ENCODE measurements around the gene RPL22. TPM values are rescaled to one million over a fixed set of nuclear protein-coding genes. Genes with fewer than 3 reads are reported as not detected.
A peak's percentile ranks its signal among the peaks of the same experiment; 100 is the strongest.
"Not testable (repeated sequence)": the region's sequence is repeated elsewhere in the genome, so short reads cannot be mapped to it uniquely, and the experiment has no call there.

Gene RPL22
- total RNA-seq, 1 donor from 2014 or later, result 414 TPM

DNA sequence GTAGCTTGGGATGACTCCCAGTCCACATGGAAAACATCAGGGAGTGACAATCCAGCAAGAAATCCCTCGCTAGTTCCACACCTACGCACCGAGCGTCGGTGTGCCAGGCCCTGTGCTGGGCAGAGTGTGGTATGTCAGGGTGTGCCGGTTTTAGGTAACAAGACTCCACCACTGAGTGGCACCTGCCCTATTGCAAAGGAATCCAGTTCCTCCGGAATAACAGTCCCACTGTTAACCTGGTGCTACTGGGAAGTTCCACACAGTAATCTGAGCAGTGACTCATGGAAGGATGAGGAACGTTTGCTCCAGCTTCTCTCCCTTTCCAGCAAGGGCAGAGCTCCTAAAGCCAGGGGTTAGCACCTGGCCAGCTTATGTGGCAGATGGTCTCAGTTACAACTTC is 20.8 kb upstream of the RPL22 start:
- Mint-ChIP-seq H3K36me3 (ENCODE audit: insufficient read depth) (peaks cover 23% of the 10 kb centered on the region), H3K4me1 (ENCODE audit: low read depth) (peaks cover 6% of the 10 kb centered on the region), H3K9me3 (ENCODE audit: low read depth) (no peaks in the 10 kb centered on the region), H3K27ac (no peak overlapping the region), H3K4me3 (ENCODE audit: low read depth) (no peak overlapping the region), H3K27me3 (no peaks in the 10 kb centered on the region)
- TF ChIP-seq, protein P1, sequence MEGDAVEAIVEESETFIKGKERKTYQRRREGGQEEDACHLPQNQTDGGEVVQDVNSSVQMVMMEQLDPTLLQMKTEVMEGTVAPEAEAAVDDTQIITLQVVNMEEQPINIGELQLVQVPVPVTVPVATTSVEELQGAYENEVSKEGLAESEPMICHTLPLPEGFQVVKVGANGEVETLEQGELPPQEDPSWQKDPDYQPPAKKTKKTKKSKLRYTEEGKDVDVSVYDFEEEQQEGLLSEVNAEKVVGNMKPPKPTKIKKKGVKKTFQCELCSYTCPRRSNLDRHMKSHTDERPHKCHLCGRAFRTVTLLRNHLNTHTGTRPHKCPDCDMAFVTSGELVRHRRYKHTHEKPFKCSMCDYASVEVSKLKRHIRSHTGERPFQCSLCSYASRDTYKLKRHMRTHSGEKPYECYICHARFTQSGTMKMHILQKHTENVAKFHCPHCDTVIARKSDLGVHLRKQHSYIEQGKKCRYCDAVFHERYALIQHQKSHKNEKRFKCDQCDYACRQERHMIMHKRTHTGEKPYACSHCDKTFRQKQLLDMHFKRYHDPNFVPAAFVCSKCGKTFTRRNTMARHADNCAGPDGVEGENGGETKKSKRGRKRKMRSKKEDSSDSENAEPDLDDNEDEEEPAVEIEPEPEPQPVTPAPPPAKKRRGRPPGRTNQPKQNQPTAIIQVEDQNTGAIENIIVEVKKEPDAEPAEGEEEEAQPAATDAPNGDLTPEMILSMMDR (IDR thresholded peaks at IDR 0.05; ENCODE audit: unreplicated experiment), result no peak
- no peak for DNase-seq (ENCODE audit: low spot score, unreplicated experiment)

GRCh38 chr1:6219641-6220040 is 20.2 kb upstream of the RPL22 start:
- H3K4me3 Mint-ChIP-seq (ENCODE audit: low read depth); H3K4me1 Mint-ChIP-seq (ENCODE audit: low read depth); H3K27ac Mint-ChIP-seq; H3K9me3 Mint-ChIP-seq (ENCODE audit: low read depth); DNase-seq (ENCODE audit: low spot score, unreplicated experiment); H3K27me3 Mint-ChIP-seq: not testable (repeated sequence)
- peaks cover 22% of the 10 kb centered on the region for H3K36me3 Mint-ChIP-seq (ENCODE audit: insufficient read depth)

DNA sequence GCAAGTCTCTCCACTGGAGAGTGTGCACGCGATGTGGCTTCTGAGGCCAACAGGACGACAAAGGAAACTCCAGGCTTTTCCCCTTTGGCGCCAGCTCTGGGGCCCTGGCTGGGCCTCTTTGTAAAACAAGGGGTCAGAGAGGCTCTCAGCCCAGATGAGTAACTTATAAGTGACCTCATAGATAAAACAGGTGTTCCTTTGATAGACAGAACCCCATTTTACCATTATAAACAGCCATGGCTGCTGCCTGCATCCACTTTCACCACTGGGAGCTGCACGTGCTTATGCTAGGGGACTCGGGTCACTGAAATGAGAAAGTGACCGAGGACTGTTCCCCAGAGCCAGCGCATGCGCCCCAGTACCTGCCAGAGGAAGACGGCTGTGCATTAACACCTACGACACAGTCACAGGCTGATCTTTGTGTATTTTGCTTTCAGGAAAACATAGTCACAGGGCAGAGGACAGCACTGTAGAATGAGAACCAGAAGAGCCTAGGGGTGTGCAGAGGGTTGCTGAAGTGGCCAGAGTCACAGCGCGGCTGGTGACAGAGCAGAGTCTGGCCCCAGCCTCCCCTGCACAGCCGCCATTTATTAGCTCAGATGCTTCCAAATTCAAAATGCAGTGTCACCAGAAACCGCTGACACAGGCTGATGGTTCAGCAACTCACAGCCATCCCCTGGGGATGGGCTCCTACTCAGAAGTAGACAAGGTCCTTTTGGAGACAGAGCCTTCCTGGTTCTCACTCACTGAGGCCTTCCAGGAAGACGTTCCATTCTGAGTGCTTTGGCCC is 19.2 kb upstream of the RPL22 start:
- Mint-ChIP-seq H3K4me1 (ENCODE audit: low read depth) (peaks cover 6% of the 10 kb centered on the region), H3K36me3 (ENCODE audit: insufficient read depth) (peaks cover 16% of the 10 kb centered on the region), H3K27me3 (no peaks in the 10 kb centered on the region), H3K9me3 (ENCODE audit: low read depth) (no peaks in the 10 kb centered on the region), H3K4me3 (ENCODE audit: low read depth) (no peak overlapping the region), H3K27ac (peak overlapping the region; percentile 80)
- TF ChIP-seq, protein P1 (IDR thresholded peaks at IDR 0.05; ENCODE audit: unreplicated experiment), result no peak
- DNase-seq (ENCODE audit: low spot score, unreplicated experiment), result no peak

- no peak for DNase-seq (ENCODE audit: low spot score, unreplicated experiment)
- H3K4me1 Mint-ChIP-seq (ENCODE audit: low read depth), result no peaks in the 10 kb centered on the region
- peaks cover 3% of the 10 kb centered on the region for H3K27me3 Mint-ChIP-seq
- no peaks in the 10 kb centered on the region for H3K9me3 Mint-ChIP-seq (ENCODE audit: low read depth)
- H3K27ac Mint-ChIP-seq, result no peak overlapping the region
- TF ChIP-seq, protein P1 (IDR thresholded peaks at IDR 0.05; ENCODE audit: unreplicated experiment), result no peak
- H3K36me3 Mint-ChIP-seq (ENCODE audit: insufficient read depth), result peaks cover 12% of the 10 kb centered on the region
- H3K4me3 Mint-ChIP-seq (ENCODE audit: low read depth), result no peak overlapping the region
These were observed 13.0 kb upstream of the RPL22 start for GRCh38 chr1:6212193-6212959.

DNA sequence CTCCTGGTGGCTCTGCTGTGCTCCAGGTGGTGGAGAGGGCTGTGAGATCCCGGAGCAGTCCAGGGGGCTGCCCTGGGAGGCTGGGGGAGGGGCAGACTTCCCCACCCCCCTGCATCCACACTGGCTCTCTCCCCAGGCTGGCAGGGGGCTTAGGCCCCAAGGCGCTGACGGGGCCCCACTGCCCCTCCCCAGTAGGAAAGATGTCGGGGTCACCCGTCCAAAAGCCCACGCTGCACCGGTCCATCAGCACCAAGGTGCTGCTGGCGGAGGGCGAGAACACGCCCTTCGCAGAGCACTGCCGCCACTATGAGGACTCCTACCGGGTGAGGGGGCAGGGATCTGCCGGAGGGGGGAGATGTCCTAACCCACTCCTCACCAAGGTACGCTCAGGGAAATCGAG is 12.3 kb upstream of the RPL22 start:
- no peaks in the 10 kb centered on the region for H3K9me3 Mint-ChIP-seq (ENCODE audit: low read depth)
- peaks cover 2% of the 10 kb centered on the region for H3K4me1 Mint-ChIP-seq (ENCODE audit: low read depth)
- peaks cover 11% of the 10 kb centered on the region for H3K36me3 Mint-ChIP-seq (ENCODE audit: insufficient read depth)
- DNase-seq (ENCODE audit: low spot score, unreplicated experiment), result no peak
- H3K27ac Mint-ChIP-seq, result no peak overlapping the region
- TF ChIP-seq, protein P1 (IDR thresholded peaks at IDR 0.05; ENCODE audit: unreplicated experiment), result no peak
- peaks cover 6% of the 10 kb centered on the region for H3K27me3 Mint-ChIP-seq
- H3K4me3 Mint-ChIP-seq (ENCODE audit: low read depth), result no peak overlapping the region
